ENCODE results near the gene ENPP7.
A peak's percentile ranks its signal among the peaks of the same experiment; 100 is the strongest.

The ENPP7 gene

GRCh38 chr17:79700592-79700991 is 30.2 kb upstream of the ENPP7 start:
- no peak overlapping the region for H3K4me3 ChIP-seq (ENCODE audit: low read depth, low read length)
- TF ChIP-seq CTCF (IDR thresholded peaks at IDR 0.05; ENCODE audit: low read depth, low read length): no peak
- TF ChIP-seq MAX (IDR thresholded peaks at IDR 0.05; ENCODE audit: low read depth, low read length): no peak
- no peak for TF ChIP-seq MYC (IDR thresholded peaks at IDR 0.05; ENCODE audit: low read depth, low read length)
- TF ChIP-seq POLR2A (IDR thresholded peaks at IDR 0.05; ENCODE audit: extremely low read depth, insufficient read length): no peak
- DNase-seq (ENCODE audit: low read depth): no peak

GRCh38 chr17:79702034-79702433 is 28.7 kb upstream of the ENPP7 start:
- TF ChIP-seq MYC (IDR thresholded peaks at IDR 0.05; ENCODE audit: low read depth, low read length) (no peak), POLR2A (IDR thresholded peaks at IDR 0.05; ENCODE audit: extremely low read depth, insufficient read length) (no peak), MAX (IDR thresholded peaks at IDR 0.05; ENCODE audit: low read depth, low read length) (no peak), CTCF (IDR thresholded peaks at IDR 0.05; ENCODE audit: low read depth, low read length) (no peak)
- H3K4me3 ChIP-seq (ENCODE audit: low read depth, low read length): no peak overlapping the region
- peak; percentile 19 for DNase-seq (ENCODE audit: low read depth)

DNA sequence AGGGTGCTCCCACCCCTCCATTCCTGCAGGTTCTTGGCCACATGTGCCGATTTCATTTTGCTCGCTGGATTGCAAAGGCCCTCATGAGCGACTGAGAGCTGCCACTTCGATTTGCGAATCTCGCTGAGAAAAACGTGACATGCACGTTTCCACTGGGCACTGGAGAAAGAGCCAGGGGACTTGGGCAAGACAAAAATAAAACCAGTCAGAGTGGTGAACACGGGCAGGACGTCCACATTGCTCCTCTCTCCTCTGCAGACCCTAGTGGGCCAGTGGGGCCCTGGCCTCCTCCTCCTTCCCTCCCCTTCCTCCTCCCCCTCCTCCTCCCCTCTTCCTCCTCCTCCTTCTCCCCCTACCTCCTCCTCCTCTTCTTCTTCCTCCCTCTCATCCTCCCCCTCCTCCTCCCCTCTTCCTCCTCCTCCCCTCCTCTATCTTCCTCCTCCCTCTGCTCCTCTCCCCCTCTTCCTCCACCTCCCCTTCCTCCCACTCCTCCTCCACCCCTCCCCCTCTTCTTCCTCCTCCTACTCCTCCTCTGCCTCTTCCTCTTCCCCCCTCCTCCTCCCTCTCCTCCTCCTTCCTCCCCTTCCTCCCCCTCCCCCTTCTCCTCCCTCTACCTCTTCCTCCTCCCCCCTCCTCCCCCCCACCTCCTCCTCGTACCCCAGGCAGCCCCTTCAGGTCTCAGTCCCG is 28.1 kb upstream of the ENPP7 start:
- DNase-seq (ENCODE audit: low read depth): peak; percentile 33
- no peak for TF ChIP-seq MAX (IDR thresholded peaks at IDR 0.05; ENCODE audit: low read depth, low read length)
- TF ChIP-seq POLR2A (IDR thresholded peaks at IDR 0.05; ENCODE audit: extremely low read depth, insufficient read length): no peak
- no peak for TF ChIP-seq CTCF (IDR thresholded peaks at IDR 0.05; ENCODE audit: low read depth, low read length)
- no peak for TF ChIP-seq MYC (IDR thresholded peaks at IDR 0.05; ENCODE audit: low read depth, low read length)
- H3K4me3 ChIP-seq (ENCODE audit: low read depth, low read length): no peak overlapping the region

DNA sequence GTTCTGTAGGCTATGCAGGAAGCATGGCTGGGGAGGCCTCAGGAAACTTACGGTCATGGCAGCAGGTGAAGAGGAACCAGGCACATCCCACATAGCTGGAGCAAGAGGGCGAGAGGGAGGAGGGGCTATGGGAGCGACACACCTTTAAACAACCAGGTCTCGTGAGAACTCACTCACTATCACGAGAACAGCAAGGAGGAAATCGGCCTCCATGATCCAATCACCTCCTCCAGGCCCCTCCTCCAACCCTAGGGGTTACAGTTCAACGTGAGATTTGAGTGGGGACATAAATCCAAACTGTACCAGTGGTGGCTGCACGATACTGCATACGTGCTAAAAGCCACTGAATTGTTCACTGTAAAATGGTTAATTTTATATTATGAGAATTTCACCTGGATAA is 26.1 kb upstream of the ENPP7 start:
- DNase-seq (ENCODE audit: low read depth): no peak
- H3K4me3 ChIP-seq (ENCODE audit: low read depth, low read length): no peak overlapping the region
- TF ChIP-seq POLR2A (IDR thresholded peaks at IDR 0.05; ENCODE audit: extremely low read depth, insufficient read length): no peak
- no peak for TF ChIP-seq MAX (IDR thresholded peaks at IDR 0.05; ENCODE audit: low read depth, low read length)
- TF ChIP-seq CTCF (IDR thresholded peaks at IDR 0.05; ENCODE audit: low read depth, low read length): no peak
- no peak for TF ChIP-seq MYC (IDR thresholded peaks at IDR 0.05; ENCODE audit: low read depth, low read length)

- H3K4me3 ChIP-seq (ENCODE audit: low read depth, low read length): no peak overlapping the region
- no peak for DNase-seq (ENCODE audit: low read depth)
- TF ChIP-seq CTCF (IDR thresholded peaks at IDR 0.05; ENCODE audit: low read depth, low read length) (no peak), MAX (IDR thresholded peaks at IDR 0.05; ENCODE audit: low read depth, low read length) (no peak), POLR2A (IDR thresholded peaks at IDR 0.05; ENCODE audit: extremely low read depth, insufficient read length) (no peak), MYC (IDR thresholded peaks at IDR 0.05; ENCODE audit: low read depth, low read length) (no peak)
Measured at GRCh38 chr17:79705674-79706073, 25.1 kb upstream of the ENPP7 start.

Data from NB4 (cell line).